K562 (cell line): ENCODE results near the gene NPTXR. TPM values are rescaled to one million over a fixed set of nuclear protein-coding genes. Genes with fewer than 3 reads are reported as not detected.
A peak's percentile ranks its signal among the peaks of the same experiment; 100 is the strongest.

ENCODE experiments used
- ATF3 ChIP-seq, 2 experiments: fragments of 450-650 bp in 1 of 2; sonication (generic) in 1 of 2; formaldehyde crosslinking in 1 of 2; IDR thresholded peaks in 1 of 2; conservative IDR thresholded peaks in 1 of 2; 2 replicates each; pipeline versions ENCODE4 v1.6.1 to v1.8.1; 2016 to 2023; ENCODE audit warnings: mild to moderate bottlenecking in 2 of 2, moderate library complexity in 2 of 2, inconsistent platforms in 1 of 2, missing genetic modification reagents in 1 of 2
- BMI1 ChIP-seq: fragments of 150-350 bp; IDR thresholded peaks from 2 replicates; pipeline ENCODE4 v1.6.1; 2014; ENCODE audit warnings: low read length
- CBX8 ChIP-seq: fragments of 200-600 bp; sonication (generic); IDR thresholded peaks from 2 replicates; pipeline ENCODE4 v1.6.1; 2012; ENCODE audit warnings: borderline replicate concordance, mixed run types, low read depth, mild to moderate bottlenecking, moderate library complexity, mixed read lengths, low read length, control low read depth, inconsistent platforms; ENCODE audit not compliant: poor library complexity, severe bottlenecking; ENCODE audit errors: extremely low read depth
- CEBPB ChIP-seq: fragments of 450-650 bp; IDR thresholded peaks from 2 replicates; pipeline ENCODE4 v1.6.1; 2016; ENCODE audit warnings: missing genetic modification characterization, missing compliant biosample characterization
- CLOCK ChIP-seq: fragments of 250-450 bp; sonication (Bioruptor Pico); IDR thresholded peaks from 2 replicates; pipeline ENCODE4 v1.4.0; 2020; ENCODE audit warnings: mild to moderate bottlenecking, moderate library complexity, borderline replicate concordance
- CTCFL ChIP-seq: IDR thresholded peaks from 2 replicates; pipeline ENCODE4 v1.6.1; 2011; ENCODE audit warnings: borderline replicate concordance, low read depth, mild to moderate bottlenecking, moderate library complexity, low read length; ENCODE audit not compliant: insufficient read depth, poor library complexity, severe bottlenecking
- ETS1 ChIP-seq: conservative IDR thresholded peaks from 2 replicates; pipeline ENCODE4 v1.6.1; 2011; ENCODE audit warnings: low read depth, mild to moderate bottlenecking, low read length; ENCODE audit not compliant: control insufficient read depth
- KAT8 ChIP-seq: fragments of 450-650 bp; IDR thresholded peaks from 2 replicates; pipeline ENCODE4 v1.6.1; 2016; ENCODE audit warnings: low read depth, mild to moderate bottlenecking
- MAFG ChIP-seq: fragments of 450-650 bp; conservative IDR thresholded peaks from 2 replicates; pipeline ENCODE4 v1.6.1; 2016; ENCODE audit warnings: missing genetic modification characterization, missing compliant biosample characterization
- MAZ ChIP-seq, 2 experiments: fragments of 450-650 bp in 1 of 2; sonication (generic) in 1 of 2; formaldehyde crosslinking; IDR thresholded peaks in 1 of 2; conservative IDR thresholded peaks in 1 of 2; 2 replicates each; pipeline versions ENCODE4 v1.4.0 to v1.5.0; 2020; ENCODE audit warnings: mild to moderate bottlenecking in 1 of 2, missing genetic modification reagents in 1 of 2
- NFE2L1 ChIP-seq: fragments of 450-650 bp; IDR thresholded peaks from 2 replicates; pipeline ENCODE4 v1.6.1; 2016; ENCODE audit warnings: missing genetic modification characterization, low read depth, mild to moderate bottlenecking, missing compliant biosample characterization, moderate library complexity, borderline replicate concordance
- POLR2H ChIP-seq: IDR thresholded peaks from 2 replicates; pipeline ENCODE4 v1.6.1; 2016; ENCODE audit warnings: missing genetic modification characterization, low read depth, mild to moderate bottlenecking, control low read depth, missing compliant biosample characterization, moderate library complexity
- PTBP1 ChIP-seq: fragments of 200-400 bp; formaldehyde crosslinking; IDR thresholded peaks from 2 replicates; pipeline ENCODE4 v1.6.1; 2017; ENCODE audit warnings: low read depth, low read length
- RBM14 ChIP-seq: fragments of 200-400 bp; formaldehyde crosslinking; IDR thresholded peaks from 2 replicates; pipeline ENCODE4 v1.6.1; 2018; ENCODE audit warnings: low read depth, mild to moderate bottlenecking, low read length, moderate library complexity, borderline replicate concordance; ENCODE audit not compliant: insufficient read depth
- SIX5 ChIP-seq, 2 experiments: IDR thresholded peaks; 2 replicates each; pipeline ENCODE4 v1.6.1; 2011; ENCODE audit warnings: low read length in 2 of 2, borderline replicate concordance in 1 of 2, low read depth in 1 of 2, mild to moderate bottlenecking in 1 of 2, moderate library complexity in 1 of 2; ENCODE audit not compliant: insufficient read depth in 1 of 2
- STAG1 ChIP-seq: sonication (generic); formaldehyde crosslinking; IDR thresholded peaks from 2 replicates; pipeline ENCODE4 v1.5.0; 2020; ENCODE audit warnings: missing genetic modification reagents, borderline replicate concordance
- XRCC5 ChIP-seq: fragments of 200-400 bp; formaldehyde crosslinking; IDR thresholded peaks from 2 replicates; pipeline ENCODE4 v1.6.1; 2017; ENCODE audit warnings: low read depth, mild to moderate bottlenecking, low read length
- ZBTB1 ChIP-seq: sonication (generic); formaldehyde crosslinking; IDR thresholded peaks from 2 replicates; pipeline ENCODE4 v1.8.1; 2023; ENCODE audit warnings: missing genetic modification reagents, low read depth, mild to moderate bottlenecking, borderline replicate concordance
- ZNF79 ChIP-seq: fragments of 250-450 bp; sonication (Bioruptor Pico); IDR thresholded peaks from 2 replicates; pipeline ENCODE4 v1.4.0; 2020; ENCODE audit warnings: low read depth, mild to moderate bottlenecking, moderate library complexity
- polyA plus RNA-seq, 8 experiments: library from polyadenylated mRNA; depleted of rRNA in 4 of 8; stranded (reverse) in 5 of 8; unstranded in 3 of 8; fragments of >200 nt; fragmentation: Nextera tagmentation in 2 of 8; fragmentation: Illumina TruSeq in 1 of 8; extraction: Ambion mirVana in 2 of 8; extraction: Trizol in 1 of 8; gene quantifications; 2 replicates each; pipeline versions ENCODE4 v1.2.1 to v1.2.3, GENCODE V29; 2011 to 2014; ENCODE audit warnings: inconsistent platforms in 1 of 8, missing spikeins in 1 of 8
- total RNA-seq, 7 experiments: library from RNA; depleted of rRNA in 6 of 7; stranded (reverse); fragments of >200 nt in 6 of 7; fragmentation: Illumina TruSeq in 2 of 7; extraction: Trizol in 2 of 7; gene quantifications; 2 replicates each; pipeline versions ENCODE4 v1.2.1 to v1.2.3, GENCODE V29; 2011 to 2021; ENCODE audit warnings: low replicate concordance in 1 of 7

NPTXR gene
- total and polyA plus RNA-seq, 9 of the 15 experiments (the other 6 are each of a cell fraction or from before 2014, with no cell fraction given), result 0.01 to 3.1 (median 1.1) TPM

- TF ChIP-seq CLOCK (no peak), POLR2H (tag) (no peak), ATF3 (IDR thresholded peaks at IDR 0.05) (no peak), ATF3 (CRISPR knock-in tag; conservative IDR thresholded peaks at IDR 0.05) (no peak), KAT8 (no peak), CEBPB (tag) (no peak), NFE2L1 (tag) (no peak), ETS1 (0 out of 2 replicates have a peak, but pooled peaks have one; percentile 33), ZBTB1 (no peak), MAFG (tag) (no peak), XRCC5 (peak; percentile 33; the same call in 1 of the 2 replicates), BMI1 (no peak), STAG1 (CRISPR knock-in tag) (peak; percentile 47; the same call in 1 of the 2 replicates), PTBP1 (no peak), RBM14 (no peak), SIX5 (IDR thresholded peaks at IDR 0.05; ENCODE audit: borderline replicate concordance in 1 of 2, insufficient read depth in 1 of 2, low read depth in 1 of 2, low read length in 2 of 2) (no peak), ZNF79 (CRISPR knock-in tag) (no peak), CBX8 (no peak), CTCFL (peak; percentile 69), MAZ (CRISPR knock-in tag; conservative IDR thresholded peaks at IDR 0.05 in 1 of 2, IDR thresholded peaks at IDR 0.05 in 1 of 2) (0 out of 4 replicates have a peak, but pooled peaks of 1 of the 2 experiments have one; percentile 43)
Measured at GRCh38 chr22:38868886-38869381, 25.1 kb upstream of the NPTXR start (continued).
